HepG2 (cell line): Measurements from ENCODE around the gene DPY30. TPM values are rescaled to one million over a fixed set of nuclear protein-coding genes. Genes with fewer than 3 reads are reported as not detected.

Experiments
- ATF7-NPFF ChIP-seq: sonication (generic); formaldehyde crosslinking; IDR thresholded peaks from 2 replicates; pipeline ENCODE4 v1.8.1; 2023; ENCODE audit warnings: mild to moderate bottlenecking, low read depth, missing genetic modification reagents, moderate library complexity
- CENPX ChIP-seq: sonication (generic); formaldehyde crosslinking; IDR thresholded peaks from 2 replicates; pipeline ENCODE4 v1.9.0; 2021; ENCODE audit warnings: mild to moderate bottlenecking, missing genetic modification reagents, moderate library complexity
- GATAD1 ChIP-seq: IDR thresholded peaks from 2 replicates; pipeline ENCODE4 v1.6.1; 2016; ENCODE audit warnings: missing genetic modification reagents, missing compliant biosample characterization
- NFKB2 ChIP-seq: sonication (generic); formaldehyde crosslinking; IDR thresholded peaks from 2 replicates; pipeline ENCODE4 v1.4.0; 2020; ENCODE audit warnings: missing genetic modification reagents, borderline replicate concordance
- ZNF282 ChIP-seq: fragments of 450-650 bp; IDR thresholded peaks from 2 replicates; pipeline ENCODE4 v1.6.1; 2018; ENCODE audit not compliant: partially characterized antibody
- ZNF460 ChIP-seq: sonication (generic); formaldehyde crosslinking; IDR thresholded peaks from 2 replicates; pipeline ENCODE4 v1.5.1; 2020; ENCODE audit warnings: missing genetic modification reagents, mild to moderate bottlenecking, borderline replicate concordance
- ZNF607 ChIP-seq: sonication (generic); formaldehyde crosslinking; IDR thresholded peaks from 2 replicates; pipeline ENCODE4 v1.5.1; 2020; ENCODE audit warnings: missing genetic modification reagents, mild to moderate bottlenecking, borderline replicate concordance
- ZSCAN29 ChIP-seq: sonication (generic); formaldehyde crosslinking; conservative IDR thresholded peaks from 2 replicates; pipeline ENCODE4 v1.4.0; 2020; ENCODE audit warnings: mild to moderate bottlenecking, missing genetic modification reagents
- polyA plus RNA-seq, 8 experiments: library from polyadenylated mRNA; depleted of rRNA in 3 of 8; stranded (reverse) in 7 of 8; unstranded in 1 of 8; fragments of >200 nt; fragmentation: Illumina TruSeq in 4 of 8; extraction: Trizol in 4 of 8; gene quantifications; 2 replicates each; pipeline versions ENCODE4 v1.2.1 to v1.2.3, GENCODE V29; 2011 to 2016; ENCODE audit warnings: low read depth in 4 of 8, missing spikeins in 1 of 8, mixed read lengths in 1 of 8; ENCODE audit not compliant: insufficient read depth in 1 of 8
- total RNA-seq, 5 experiments: library from RNA; depleted of rRNA; stranded (reverse); fragments of >200 nt; fragmentation: Illumina TruSeq; extraction: Trizol; gene quantifications; 2 replicates each; pipeline ENCODE4 v1.2.3, GENCODE V29; 2016; ENCODE audit warnings: low read depth in 1 of 5
- TF ChIP-seq, protein P1 (sequence below): sonication (generic); formaldehyde crosslinking; IDR thresholded peaks from 2 replicates; pipeline ENCODE4 v1.4.0; 2020; ENCODE audit warnings: missing genetic modification reagents
- TF ChIP-seq, protein P2 (sequence below): sonication (generic); formaldehyde crosslinking; IDR thresholded peaks from 2 replicates; pipeline ENCODE4 v1.5.0; 2020; ENCODE audit warnings: missing genetic modification reagents
- TF ChIP-seq, protein P3 (sequence below): sonication (generic); formaldehyde crosslinking; IDR thresholded peaks from 2 replicates; pipeline ENCODE4 v1.5.1; 2020; ENCODE audit warnings: missing genetic modification reagents, mild to moderate bottlenecking, borderline replicate concordance
- TF ChIP-seq, protein P4 (sequence below): sonication (generic); formaldehyde crosslinking; IDR thresholded peaks from 2 replicates; pipeline ENCODE4 v1.9.0; 2021; ENCODE audit warnings: mild to moderate bottlenecking, missing genetic modification reagents

The DPY30 gene
- total and polyA plus RNA-seq, 2 of the 13 experiments (the other 11 are each of a cell fraction or from before 2014, with no cell fraction given): 98.1 to 118 TPM

DNA sequence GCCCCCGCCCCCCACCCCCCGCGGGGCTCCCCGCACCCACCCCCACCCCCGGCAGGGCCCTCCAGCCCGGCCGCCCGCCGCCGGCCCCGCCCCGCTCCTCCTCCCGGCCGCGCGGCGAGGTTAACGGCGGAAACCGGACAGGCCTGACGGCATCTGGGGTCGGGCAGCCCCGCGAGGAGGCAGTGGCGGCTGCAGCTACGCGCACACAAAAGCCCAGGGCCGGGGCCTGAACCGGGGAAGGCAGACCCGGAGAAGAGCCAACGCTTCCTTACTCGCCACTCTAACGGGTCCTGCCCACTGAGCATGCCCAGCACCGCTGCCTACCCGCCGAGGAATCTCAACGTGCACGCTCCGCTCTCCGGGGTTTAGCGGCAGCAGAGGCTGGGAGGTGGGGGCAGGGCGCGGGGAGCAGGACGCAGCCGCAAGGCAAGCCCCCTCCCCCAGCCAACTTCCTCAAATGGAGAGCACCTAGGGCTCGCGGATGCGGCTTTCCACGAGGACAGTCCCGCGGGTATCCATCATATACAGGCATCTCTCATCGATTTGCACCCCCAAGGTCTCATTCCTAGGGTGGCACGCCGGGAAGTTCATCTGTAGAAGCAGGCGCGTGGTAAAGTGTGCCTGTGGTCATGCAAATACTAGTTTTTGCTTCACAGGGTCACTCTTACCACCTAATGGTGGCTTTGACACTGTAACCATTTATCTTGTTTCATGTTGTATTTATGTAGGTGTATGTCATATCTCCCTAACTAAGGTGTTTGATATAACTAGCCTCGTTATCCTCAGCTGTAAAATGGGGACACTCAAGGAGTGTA lies 28.7 kb downstream of the DPY30 start, which contains the start of gene MEMO1 (continued):
- TF ChIP-seq, protein P1, sequence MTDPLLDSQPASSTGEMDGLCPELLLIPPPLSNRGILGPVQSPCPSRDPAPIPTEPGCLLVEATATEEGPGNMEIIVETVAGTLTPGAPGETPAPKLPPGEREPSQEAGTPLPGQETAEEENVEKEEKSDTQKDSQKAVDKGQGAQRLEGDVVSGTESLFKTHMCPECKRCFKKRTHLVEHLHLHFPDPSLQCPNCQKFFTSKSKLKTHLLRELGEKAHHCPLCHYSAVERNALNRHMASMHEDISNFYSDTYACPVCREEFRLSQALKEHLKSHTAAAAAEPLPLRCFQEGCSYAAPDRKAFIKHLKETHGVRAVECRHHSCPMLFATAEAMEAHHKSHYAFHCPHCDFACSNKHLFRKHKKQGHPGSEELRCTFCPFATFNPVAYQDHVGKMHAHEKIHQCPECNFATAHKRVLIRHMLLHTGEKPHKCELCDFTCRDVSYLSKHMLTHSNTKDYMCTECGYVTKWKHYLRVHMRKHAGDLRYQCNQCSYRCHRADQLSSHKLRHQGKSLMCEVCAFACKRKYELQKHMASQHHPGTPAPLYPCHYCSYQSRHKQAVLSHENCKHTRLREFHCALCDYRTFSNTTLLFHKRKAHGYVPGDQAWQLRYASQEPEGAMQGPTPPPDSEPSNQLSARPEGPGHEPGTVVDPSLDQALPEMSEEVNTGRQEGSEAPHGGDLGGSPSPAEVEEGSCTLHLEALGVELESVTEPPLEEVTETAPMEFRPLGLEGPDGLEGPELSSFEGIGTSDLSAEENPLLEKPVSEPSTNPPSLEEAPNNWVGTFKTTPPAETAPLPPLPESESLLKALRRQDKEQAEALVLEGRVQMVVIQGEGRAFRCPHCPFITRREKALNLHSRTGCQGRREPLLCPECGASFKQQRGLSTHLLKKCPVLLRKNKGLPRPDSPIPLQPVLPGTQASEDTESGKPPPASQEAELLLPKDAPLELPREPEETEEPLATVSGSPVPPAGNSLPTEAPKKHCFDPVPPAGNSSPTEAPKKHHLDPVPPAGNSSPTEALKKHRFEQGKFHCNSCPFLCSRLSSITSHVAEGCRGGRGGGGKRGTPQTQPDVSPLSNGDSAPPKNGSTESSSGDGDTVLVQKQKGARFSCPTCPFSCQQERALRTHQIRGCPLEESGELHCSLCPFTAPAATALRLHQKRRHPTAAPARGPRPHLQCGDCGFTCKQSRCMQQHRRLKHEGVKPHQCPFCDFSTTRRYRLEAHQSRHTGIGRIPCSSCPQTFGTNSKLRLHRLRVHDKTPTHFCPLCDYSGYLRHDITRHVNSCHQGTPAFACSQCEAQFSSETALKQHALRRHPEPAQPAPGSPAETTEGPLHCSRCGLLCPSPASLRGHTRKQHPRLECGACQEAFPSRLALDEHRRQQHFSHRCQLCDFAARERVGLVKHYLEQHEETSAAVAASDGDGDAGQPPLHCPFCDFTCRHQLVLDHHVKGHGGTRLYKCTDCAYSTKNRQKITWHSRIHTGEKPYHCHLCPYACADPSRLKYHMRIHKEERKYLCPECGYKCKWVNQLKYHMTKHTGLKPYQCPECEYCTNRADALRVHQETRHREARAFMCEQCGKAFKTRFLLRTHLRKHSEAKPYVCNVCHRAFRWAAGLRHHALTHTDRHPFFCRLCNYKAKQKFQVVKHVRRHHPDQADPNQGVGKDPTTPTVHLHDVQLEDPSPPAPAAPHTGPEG (CRISPR knock-in tag): peak; percentile 80
- TF ChIP-seq CENPX (CRISPR knock-in tag) (no peak), ZNF460 (CRISPR knock-in tag) (peak; percentile 38; the same call in 1 of the 2 replicates), ZSCAN29 (CRISPR knock-in tag) (peak; percentile 92), GATAD1 (CRISPR knock-in tag) (peak; percentile 84), ZNF282 (no peak), ATF7-NPFF (CRISPR knock-in tag) (peak; percentile 94), NFKB2 (CRISPR knock-in tag) (peak; percentile 86), ZNF607 (CRISPR knock-in tag) (peak; percentile 84; the same call in 1 of the 2 replicates)
- TF ChIP-seq, protein P2, sequence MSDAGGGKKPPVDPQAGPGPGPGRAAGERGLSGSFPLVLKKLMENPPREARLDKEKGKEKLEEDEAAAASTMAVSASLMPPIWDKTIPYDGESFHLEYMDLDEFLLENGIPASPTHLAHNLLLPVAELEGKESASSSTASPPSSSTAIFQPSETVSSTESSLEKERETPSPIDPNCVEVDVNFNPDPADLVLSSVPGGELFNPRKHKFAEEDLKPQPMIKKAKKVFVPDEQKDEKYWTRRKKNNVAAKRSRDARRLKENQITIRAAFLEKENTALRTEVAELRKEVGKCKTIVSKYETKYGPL: 0 out of 2 replicates have a peak, but pooled peaks have one; percentile 42
- TF ChIP-seq, protein P3, sequence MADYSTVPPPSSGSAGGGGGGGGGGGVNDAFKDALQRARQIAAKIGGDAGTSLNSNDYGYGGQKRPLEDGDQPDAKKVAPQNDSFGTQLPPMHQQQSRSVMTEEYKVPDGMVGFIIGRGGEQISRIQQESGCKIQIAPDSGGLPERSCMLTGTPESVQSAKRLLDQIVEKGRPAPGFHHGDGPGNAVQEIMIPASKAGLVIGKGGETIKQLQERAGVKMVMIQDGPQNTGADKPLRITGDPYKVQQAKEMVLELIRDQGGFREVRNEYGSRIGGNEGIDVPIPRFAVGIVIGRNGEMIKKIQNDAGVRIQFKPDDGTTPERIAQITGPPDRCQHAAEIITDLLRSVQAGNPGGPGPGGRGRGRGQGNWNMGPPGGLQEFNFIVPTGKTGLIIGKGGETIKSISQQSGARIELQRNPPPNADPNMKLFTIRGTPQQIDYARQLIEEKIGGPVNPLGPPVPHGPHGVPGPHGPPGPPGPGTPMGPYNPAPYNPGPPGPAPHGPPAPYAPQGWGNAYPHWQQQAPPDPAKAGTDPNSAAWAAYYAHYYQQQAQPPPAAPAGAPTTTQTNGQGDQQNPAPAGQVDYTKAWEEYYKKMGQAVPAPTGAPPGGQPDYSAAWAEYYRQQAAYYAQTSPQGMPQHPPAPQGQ (CRISPR knock-in tag): 0 out of 2 replicates have a peak, but pooled peaks have one; percentile 47
- TF ChIP-seq, protein P4, sequence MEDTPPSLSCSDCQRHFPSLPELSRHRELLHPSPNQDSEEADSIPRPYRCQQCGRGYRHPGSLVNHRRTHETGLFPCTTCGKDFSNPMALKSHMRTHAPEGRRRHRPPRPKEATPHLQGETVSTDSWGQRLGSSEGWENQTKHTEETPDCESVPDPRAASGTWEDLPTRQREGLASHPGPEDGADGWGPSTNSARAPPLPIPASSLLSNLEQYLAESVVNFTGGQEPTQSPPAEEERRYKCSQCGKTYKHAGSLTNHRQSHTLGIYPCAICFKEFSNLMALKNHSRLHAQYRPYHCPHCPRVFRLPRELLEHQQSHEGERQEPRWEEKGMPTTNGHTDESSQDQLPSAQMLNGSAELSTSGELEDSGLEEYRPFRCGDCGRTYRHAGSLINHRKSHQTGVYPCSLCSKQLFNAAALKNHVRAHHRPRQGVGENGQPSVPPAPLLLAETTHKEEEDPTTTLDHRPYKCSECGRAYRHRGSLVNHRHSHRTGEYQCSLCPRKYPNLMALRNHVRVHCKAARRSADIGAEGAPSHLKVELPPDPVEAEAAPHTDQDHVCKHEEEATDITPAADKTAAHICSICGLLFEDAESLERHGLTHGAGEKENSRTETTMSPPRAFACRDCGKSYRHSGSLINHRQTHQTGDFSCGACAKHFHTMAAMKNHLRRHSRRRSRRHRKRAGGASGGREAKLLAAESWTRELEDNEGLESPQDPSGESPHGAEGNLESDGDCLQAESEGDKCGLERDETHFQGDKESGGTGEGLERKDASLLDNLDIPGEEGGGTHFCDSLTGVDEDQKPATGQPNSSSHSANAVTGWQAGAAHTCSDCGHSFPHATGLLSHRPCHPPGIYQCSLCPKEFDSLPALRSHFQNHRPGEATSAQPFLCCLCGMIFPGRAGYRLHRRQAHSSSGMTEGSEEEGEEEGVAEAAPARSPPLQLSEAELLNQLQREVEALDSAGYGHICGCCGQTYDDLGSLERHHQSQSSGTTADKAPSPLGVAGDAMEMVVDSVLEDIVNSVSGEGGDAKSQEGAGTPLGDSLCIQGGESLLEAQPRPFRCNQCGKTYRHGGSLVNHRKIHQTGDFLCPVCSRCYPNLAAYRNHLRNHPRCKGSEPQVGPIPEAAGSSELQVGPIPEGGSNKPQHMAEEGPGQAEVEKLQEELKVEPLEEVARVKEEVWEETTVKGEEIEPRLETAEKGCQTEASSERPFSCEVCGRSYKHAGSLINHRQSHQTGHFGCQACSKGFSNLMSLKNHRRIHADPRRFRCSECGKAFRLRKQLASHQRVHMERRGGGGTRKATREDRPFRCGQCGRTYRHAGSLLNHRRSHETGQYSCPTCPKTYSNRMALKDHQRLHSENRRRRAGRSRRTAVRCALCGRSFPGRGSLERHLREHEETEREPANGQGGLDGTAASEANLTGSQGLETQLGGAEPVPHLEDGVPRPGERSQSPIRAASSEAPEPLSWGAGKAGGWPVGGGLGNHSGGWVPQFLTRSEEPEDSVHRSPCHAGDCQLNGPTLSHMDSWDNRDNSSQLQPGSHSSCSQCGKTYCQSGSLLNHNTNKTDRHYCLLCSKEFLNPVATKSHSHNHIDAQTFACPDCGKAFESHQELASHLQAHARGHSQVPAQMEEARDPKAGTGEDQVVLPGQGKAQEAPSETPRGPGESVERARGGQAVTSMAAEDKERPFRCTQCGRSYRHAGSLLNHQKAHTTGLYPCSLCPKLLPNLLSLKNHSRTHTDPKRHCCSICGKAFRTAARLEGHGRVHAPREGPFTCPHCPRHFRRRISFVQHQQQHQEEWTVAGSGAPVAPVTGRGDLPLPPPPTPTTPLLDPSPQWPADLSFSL (CRISPR knock-in tag): no peak
